Measurements from ENCODE around the gene CELA2A. TPM values are rescaled to one million over a fixed set of nuclear protein-coding genes. Genes with fewer than 3 reads are reported as not detected.
"Not testable (repeated sequence)": the region's sequence is repeated elsewhere in the genome, so short reads cannot be mapped to it uniquely, and the experiment has no call there.

Gene CELA2A
- total and polyA plus RNA-seq, 4 donors, result 0.72 TPM; not detected in 3

DNA sequence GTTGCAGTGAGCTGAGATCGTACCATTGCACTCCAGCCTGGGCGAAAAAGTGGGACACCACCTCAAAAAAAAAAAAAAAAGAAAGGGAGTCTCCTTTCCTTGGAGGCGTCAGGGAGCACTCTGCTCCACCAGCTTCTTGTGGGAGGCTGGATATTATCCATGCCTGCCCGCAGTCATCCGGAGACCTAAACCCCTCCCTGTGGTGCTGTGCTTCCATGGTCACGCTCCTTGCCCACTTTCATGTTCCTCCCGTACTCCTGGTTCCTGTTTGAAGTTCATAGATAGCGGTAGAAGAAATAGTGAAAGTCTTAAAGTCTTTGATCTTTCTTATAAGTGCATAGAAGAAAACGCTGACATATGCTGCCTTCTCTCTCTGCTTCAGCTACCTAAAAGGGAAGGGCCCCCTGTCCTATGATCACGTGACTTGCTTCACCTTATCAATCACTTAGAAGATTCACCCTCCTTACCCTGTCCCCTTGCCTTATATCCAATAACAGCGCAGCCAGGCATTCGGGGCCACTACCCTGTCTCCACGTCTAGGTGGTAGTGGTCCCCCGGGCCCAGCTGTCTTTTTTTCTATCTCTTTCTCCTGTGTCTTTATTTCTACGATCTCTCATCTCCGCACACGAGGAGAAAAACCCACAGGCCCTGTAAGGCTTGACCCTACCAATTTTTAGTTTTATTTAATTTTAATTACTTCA is 64.8 kb downstream of the CELA2A start:
- not testable (repeated sequence) for H3K27ac ChIP-seq (ENCODE audit: low read depth, low read length)
- 92% methylated on average over 4 of the region's 17 CpGs for WGBS (ENCODE audit: insufficient coverage)

More for the DNA sequence above, 64.8 kb downstream of the CELA2A start:
- not testable (repeated sequence) for H3K27me3 ChIP-seq (ENCODE audit: control insufficient read depth, insufficient read depth, low read length); H3K4me3 ChIP-seq (ENCODE audit: low read depth, low read length); H3K9me3 ChIP-seq (ENCODE audit: control insufficient read depth, insufficient read depth, low read length); H3K36me3 ChIP-seq (ENCODE audit: control insufficient read depth, insufficient read depth, low read length); DNase-seq (ENCODE audit: low read depth in 4 of 6, low spot score in 6 of 6)
- peaks cover 12% of the 10 kb centered on the region for H3K4me1 ChIP-seq (ENCODE audit: control insufficient read depth, insufficient read depth, low read length)

Other genes starting within 250 kb of the CELA2A start
- gene FHAD1, start 209.5 kb upstream of the CELA2A start, total RNA-seq, result 1 to 10 TPM; 3.1 to 9.9 TPM
- gene FHAD1, start 209.5 kb upstream of the CELA2A start, polyA plus RNA-seq (ENCODE audit: insufficient read length in 2 of 2), result 1 to 10 TPM; 6.3 to 9.1 TPM
- 10 to 100 TPM; 10.8 to 18.7 TPM for gene EFHD2, start 46.8 kb upstream of the CELA2A start, total RNA-seq
- 10 to 100 TPM; 38.8 to 45.8 TPM for gene EFHD2, start 46.8 kb upstream of the CELA2A start, polyA plus RNA-seq (ENCODE audit: insufficient read length in 2 of 2)
- under 1 TPM in 1 of 2 donors, not detected in 1; 0.22 TPM for gene CTRC, start 18.3 kb upstream of the CELA2A start, total RNA-seq
- 1 to 10 TPM in 1 of 2 donors, under 1 TPM in 1; 0.35 to 1.0 TPM for gene CTRC, start 18.3 kb upstream of the CELA2A start, polyA plus RNA-seq (ENCODE audit: insufficient read length in 2 of 2)
- not detected for gene CELA2B, start 19.4 kb downstream of the CELA2A start, total RNA-seq
- gene CELA2B, start 19.4 kb downstream of the CELA2A start, polyA plus RNA-seq (ENCODE audit: insufficient read length in 2 of 2), result 1 to 10 TPM in 1 of 2 donors, under 1 TPM in 1; 0.78 to 1.0 TPM
- gene CASP9, start 67.5 kb downstream of the CELA2A start, total RNA-seq, result 10 to 100 TPM; 10.3 to 13.2 TPM
- gene CASP9, start 67.5 kb downstream of the CELA2A start, polyA plus RNA-seq (ENCODE audit: insufficient read length in 2 of 2), result 10 to 100 TPM; 22.7 to 23.7 TPM
- gene DNAJC16, start 70.1 kb downstream of the CELA2A start, total RNA-seq, result 10 to 100 TPM; 18.3 to 27.7 TPM
- gene DNAJC16, start 70.1 kb downstream of the CELA2A start, polyA plus RNA-seq (ENCODE audit: insufficient read length in 2 of 2), result 10 to 100 TPM; 16.2 to 16.5 TPM
- gene AGMAT, start 128.3 kb downstream of the CELA2A start, total RNA-seq, result 1 to 10 TPM in 1 of 2 donors, under 1 TPM in 1; 0.83 to 2.6 TPM
- gene AGMAT, start 128.3 kb downstream of the CELA2A start, polyA plus RNA-seq (ENCODE audit: insufficient read length in 2 of 2), result 1 to 10 TPM; 1.5 to 1.9 TPM
- gene DDI2, start 160.7 kb downstream of the CELA2A start, total RNA-seq, result 10 to 100 TPM; 14.7 to 26.6 TPM
- gene DDI2, start 160.7 kb downstream of the CELA2A start, polyA plus RNA-seq (ENCODE audit: insufficient read length in 2 of 2), result 1 to 10 TPM; 9.5 to 9.6 TPM
- gene PLEKHM2, start 227.6 kb downstream of the CELA2A start, total RNA-seq, result 10 to 100 TPM; 27.5 to 35.4 TPM
- 10 to 100 TPM; 66.8 TPM for gene PLEKHM2, start 227.6 kb downstream of the CELA2A start, polyA plus RNA-seq (ENCODE audit: insufficient read length in 2 of 2)

Measured in spinal cord (tissue), 10 donors.